ENCODE results near the gene MITF. TPM values are rescaled to one million over a fixed set of nuclear protein-coding genes. Genes with fewer than 3 reads are reported as not detected.

Gene MITF
- total RNA-seq, 1 donor from 2014 or later = not detected

DNA sequence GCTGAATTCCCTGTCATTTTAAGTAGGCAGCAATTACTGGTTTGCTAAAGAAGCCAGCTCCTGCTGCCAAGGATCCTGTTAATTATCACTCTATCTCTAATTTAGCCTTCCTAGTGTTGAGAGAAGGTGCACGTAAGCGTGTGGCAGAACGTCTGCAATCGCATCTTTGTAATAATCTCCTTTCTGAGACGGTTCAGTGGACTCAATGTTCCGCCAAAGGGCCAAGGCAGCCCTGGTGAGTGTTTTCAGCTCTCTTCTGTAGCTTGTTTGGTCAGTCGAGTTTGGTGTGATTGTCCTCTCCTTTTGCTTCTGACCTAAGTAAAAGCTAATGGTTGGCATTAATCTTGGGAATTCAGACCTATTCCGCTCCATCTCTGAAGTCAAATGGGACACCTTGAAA lies 24.2 kb downstream of the MITF start:
- Mint-ChIP-seq H3K36me3 (ENCODE audit: low read depth) (no peaks in the 10 kb centered on the region), H3K27me3 (peaks cover 1% of the 10 kb centered on the region), H3K9me3 (no peaks in the 10 kb centered on the region), H3K4me1 (no peaks in the 10 kb centered on the region), H3K27ac (no peak overlapping the region), H3K4me3 (no peak overlapping the region)
- DNase-seq = no peak
- TF ChIP-seq, protein P1, sequence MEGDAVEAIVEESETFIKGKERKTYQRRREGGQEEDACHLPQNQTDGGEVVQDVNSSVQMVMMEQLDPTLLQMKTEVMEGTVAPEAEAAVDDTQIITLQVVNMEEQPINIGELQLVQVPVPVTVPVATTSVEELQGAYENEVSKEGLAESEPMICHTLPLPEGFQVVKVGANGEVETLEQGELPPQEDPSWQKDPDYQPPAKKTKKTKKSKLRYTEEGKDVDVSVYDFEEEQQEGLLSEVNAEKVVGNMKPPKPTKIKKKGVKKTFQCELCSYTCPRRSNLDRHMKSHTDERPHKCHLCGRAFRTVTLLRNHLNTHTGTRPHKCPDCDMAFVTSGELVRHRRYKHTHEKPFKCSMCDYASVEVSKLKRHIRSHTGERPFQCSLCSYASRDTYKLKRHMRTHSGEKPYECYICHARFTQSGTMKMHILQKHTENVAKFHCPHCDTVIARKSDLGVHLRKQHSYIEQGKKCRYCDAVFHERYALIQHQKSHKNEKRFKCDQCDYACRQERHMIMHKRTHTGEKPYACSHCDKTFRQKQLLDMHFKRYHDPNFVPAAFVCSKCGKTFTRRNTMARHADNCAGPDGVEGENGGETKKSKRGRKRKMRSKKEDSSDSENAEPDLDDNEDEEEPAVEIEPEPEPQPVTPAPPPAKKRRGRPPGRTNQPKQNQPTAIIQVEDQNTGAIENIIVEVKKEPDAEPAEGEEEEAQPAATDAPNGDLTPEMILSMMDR (IDR thresholded peaks at IDR 0.05) = no peak
- ChIA-PET POLR2A (no interaction called here), CTCF (no interaction called here)
- no peak for ATAC-seq (ENCODE audit: low read depth)
- intact Hi-C loops (cut with micrococcal nuclease) = no loop called here

DNA sequence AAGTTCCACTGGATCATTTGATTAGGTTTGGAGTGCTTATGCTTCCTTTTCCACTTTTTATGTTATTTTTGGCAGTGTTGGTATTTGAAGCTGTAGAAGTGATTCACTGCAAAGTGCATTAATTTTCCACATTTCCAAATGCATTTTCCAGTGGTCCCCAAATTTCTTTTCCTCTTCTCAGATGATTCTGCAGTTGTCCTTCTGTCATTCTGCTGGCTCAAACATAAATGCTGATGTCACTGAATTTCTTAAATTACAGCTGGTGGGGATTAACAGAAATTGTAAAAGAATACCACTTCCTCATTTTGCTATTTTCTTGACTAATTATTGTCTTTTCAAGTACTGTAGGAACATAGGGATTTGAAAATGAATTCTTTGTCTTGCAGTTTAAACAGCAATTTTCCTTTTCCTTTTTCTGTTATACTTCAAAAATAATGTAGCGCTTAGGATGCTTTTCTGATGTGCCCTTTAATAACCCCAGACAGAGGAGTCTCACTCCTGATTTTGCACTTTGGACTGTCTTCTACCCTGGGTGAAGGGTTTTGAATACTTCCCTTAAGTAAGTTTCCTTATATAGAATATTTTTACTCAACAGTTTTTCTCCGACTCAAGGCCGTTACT lies 25.0 kb downstream of the MITF start:
- TF ChIP-seq, protein P1 (IDR thresholded peaks at IDR 0.05) = no peak
- DNase-seq (no peak), ATAC-seq (ENCODE audit: low read depth) (no peak)
- no peaks in the 10 kb centered on the region for H3K4me1 Mint-ChIP-seq
- H3K4me3 Mint-ChIP-seq = no peak overlapping the region
- no peak overlapping the region for H3K27ac Mint-ChIP-seq
- no peaks in the 10 kb centered on the region for H3K36me3 Mint-ChIP-seq (ENCODE audit: low read depth)
- H3K9me3 Mint-ChIP-seq = no peaks in the 10 kb centered on the region
- H3K27me3 Mint-ChIP-seq = peaks cover 3% of the 10 kb centered on the region
- CTCF ChIA-PET = no interaction called here
- POLR2A ChIA-PET = no interaction called here
- intact Hi-C loops (cut with micrococcal nuclease) = no loop called here

DNA sequence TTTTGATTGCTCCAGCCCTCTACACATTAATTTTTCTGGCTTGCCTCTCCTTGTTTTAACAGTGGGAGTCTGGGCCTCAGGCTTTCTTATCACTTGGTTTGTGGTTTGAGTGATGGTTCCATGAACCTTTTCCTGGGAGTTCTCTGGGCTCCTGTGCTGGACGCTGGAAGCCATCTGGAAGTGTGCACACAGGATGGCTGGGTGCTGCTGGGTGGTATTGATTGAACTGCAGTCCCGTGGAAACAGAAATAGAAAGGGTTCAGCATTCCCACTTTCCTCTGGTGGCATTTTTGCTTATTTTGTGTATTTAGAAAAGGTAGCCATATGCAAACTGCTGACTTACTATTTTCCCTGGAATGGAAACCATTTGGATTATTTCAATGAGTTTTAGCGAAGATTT lies 25.6 kb downstream of the MITF start:
- no peaks in the 10 kb centered on the region for H3K9me3 Mint-ChIP-seq
- H3K4me3 Mint-ChIP-seq = no peak overlapping the region
- H3K36me3 Mint-ChIP-seq (ENCODE audit: low read depth) = no peaks in the 10 kb centered on the region
- no peak for DNase-seq
- H3K4me1 Mint-ChIP-seq = no peaks in the 10 kb centered on the region
- ChIA-PET CTCF (no interaction called here), POLR2A (no interaction called here)
- H3K27me3 Mint-ChIP-seq = peaks cover 3% of the 10 kb centered on the region
- no peak overlapping the region for H3K27ac Mint-ChIP-seq
- intact Hi-C loops (cut with micrococcal nuclease) = no loop called here
- no peak for ATAC-seq (ENCODE audit: low read depth)
- TF ChIP-seq, protein P1 (IDR thresholded peaks at IDR 0.05) = no peak

DNA sequence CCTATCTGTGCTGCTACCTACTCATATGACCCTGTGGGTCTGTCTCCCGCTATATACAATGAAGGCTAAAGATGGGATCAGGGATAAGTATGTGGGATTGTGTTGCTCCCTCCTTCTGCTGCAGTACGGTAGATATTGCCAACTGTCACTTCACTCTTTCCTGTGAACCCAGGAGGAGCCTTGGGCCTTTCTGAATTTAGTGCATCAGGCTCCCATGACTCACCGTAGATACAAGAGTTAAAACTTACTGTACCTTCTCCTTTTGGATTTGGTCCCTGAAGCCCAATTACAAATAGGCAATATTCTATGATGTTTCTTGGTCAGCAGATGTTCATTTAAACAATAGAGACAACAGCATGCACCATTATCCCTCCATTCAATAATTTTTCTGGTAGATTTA lies 27.4 kb downstream of the MITF start:
- Mint-ChIP-seq H3K9me3 (no peaks in the 10 kb centered on the region), H3K27me3 (peaks cover 3% of the 10 kb centered on the region), H3K4me1 (no peaks in the 10 kb centered on the region), H3K4me3 (no peak overlapping the region), H3K36me3 (ENCODE audit: low read depth) (no peaks in the 10 kb centered on the region), H3K27ac (no peak overlapping the region)
- ChIA-PET CTCF (no interaction called here), POLR2A (no interaction called here)
- no peak for ATAC-seq (ENCODE audit: low read depth)
- intact Hi-C loops (cut with micrococcal nuclease) = no loop called here
- DNase-seq = no peak
- TF ChIP-seq, protein P1 (IDR thresholded peaks at IDR 0.05) = no peak

DNA sequence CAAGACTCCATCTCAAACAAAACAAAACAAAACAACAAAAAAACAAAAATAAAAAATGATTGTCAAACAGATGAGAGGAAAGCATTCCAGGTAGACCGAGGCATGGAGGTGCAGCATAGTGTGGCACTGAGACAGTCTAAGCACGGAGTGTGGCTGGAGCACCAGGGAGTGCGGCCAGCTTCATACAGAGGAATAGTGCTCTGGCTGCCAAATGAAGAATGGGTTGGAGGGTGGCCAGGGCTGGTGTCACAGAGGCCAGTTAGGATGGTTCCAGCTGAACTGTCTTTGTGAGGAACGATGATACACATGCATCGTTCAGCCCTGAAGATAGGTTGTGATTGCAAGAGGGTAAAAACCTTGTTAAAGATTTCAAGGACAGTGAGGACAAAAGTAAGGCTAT lies 28.3 kb downstream of the MITF start:
- Mint-ChIP-seq H3K27me3 (peaks cover 3% of the 10 kb centered on the region), H3K4me1 (no peaks in the 10 kb centered on the region), H3K36me3 (ENCODE audit: low read depth) (no peaks in the 10 kb centered on the region), H3K27ac (no peak overlapping the region), H3K4me3 (no peak overlapping the region), H3K9me3 (no peaks in the 10 kb centered on the region)
- POLR2A ChIA-PET = no interaction called here
- DNase-seq = no peak
- no peak for ATAC-seq (ENCODE audit: low read depth)
- CTCF ChIA-PET = no interaction called here
- TF ChIP-seq, protein P1 (IDR thresholded peaks at IDR 0.05) = no peak
- intact Hi-C loops (cut with micrococcal nuclease) = no loop called here
